Measurements from ENCODE around the gene CA5A.

The CA5A gene

DNA sequence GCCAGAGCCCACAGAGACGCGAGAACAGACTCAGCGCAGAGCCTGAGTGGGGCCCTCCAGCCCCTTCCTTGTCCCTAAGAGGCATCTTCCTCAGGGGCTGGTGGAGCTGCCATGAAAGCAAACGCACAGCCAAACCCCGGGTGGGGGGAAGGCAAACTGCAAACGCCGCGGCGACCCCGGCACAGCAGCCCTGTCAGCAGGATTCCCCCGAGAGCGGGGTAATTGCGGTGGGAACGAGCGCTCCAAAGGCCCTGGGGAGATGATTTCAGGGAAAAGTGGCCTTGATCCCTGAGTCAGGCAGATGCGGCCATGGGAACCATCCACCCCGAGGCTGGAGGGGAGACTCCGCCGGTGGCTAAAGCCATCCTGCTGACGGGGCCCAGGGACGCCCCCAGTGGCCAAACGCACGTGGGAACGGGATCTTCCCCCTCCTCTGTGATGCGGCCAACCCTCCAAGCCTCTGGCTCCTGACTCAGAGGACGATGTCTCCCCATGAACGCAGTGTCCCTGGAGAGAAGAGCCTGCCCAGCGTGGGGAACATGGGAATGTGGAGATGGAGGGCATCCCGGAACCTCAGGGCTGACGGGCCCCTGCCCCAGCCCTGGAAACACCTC, 92.1 kb downstream of the CA5A start:
- H3K36me3 Mint-ChIP-seq: no peaks in the 10 kb centered on the region

DNA sequence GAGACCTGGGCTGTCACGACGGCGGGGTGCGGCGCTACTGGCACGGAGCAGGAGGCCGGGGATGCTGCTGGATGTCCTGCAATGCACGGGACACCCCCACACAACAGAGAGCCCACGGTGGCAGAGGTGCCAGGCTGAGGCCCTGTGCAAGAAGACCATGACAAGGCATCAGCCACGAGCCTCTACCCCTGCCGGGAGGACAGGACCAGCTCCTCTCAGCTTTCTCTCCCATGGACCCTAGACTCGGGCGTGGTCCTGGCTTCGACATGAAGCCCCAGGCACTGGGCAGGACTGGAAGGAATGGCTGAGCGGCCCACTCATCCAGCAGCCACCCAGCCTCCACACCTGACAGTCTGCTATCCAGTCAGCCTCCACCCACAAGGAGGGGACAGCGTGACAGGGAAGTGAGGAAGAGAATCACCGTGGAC, 92.6 kb downstream of the CA5A start:
- Mint-ChIP-seq H3K4me3 (peak overlapping the region; percentile 23), H3K27me3 (no peaks in the 10 kb centered on the region), H3K4me1 (ENCODE audit: low read depth) (peaks cover 9% of the 10 kb centered on the region), H3K9me3 (ENCODE audit: low read depth) (no peaks in the 10 kb centered on the region), H3K27ac (no peak overlapping the region), H3K36me3 (no peaks in the 10 kb centered on the region)

More for the DNA sequence above, 92.1 kb downstream of the CA5A start:
- Mint-ChIP-seq H3K4me3 (peak overlapping the region; percentile 23), H3K27me3 (no peaks in the 10 kb centered on the region), H3K27ac (no peak overlapping the region), H3K9me3 (ENCODE audit: low read depth) (no peaks in the 10 kb centered on the region), H3K4me1 (ENCODE audit: low read depth) (peaks cover 9% of the 10 kb centered on the region)

DNA sequence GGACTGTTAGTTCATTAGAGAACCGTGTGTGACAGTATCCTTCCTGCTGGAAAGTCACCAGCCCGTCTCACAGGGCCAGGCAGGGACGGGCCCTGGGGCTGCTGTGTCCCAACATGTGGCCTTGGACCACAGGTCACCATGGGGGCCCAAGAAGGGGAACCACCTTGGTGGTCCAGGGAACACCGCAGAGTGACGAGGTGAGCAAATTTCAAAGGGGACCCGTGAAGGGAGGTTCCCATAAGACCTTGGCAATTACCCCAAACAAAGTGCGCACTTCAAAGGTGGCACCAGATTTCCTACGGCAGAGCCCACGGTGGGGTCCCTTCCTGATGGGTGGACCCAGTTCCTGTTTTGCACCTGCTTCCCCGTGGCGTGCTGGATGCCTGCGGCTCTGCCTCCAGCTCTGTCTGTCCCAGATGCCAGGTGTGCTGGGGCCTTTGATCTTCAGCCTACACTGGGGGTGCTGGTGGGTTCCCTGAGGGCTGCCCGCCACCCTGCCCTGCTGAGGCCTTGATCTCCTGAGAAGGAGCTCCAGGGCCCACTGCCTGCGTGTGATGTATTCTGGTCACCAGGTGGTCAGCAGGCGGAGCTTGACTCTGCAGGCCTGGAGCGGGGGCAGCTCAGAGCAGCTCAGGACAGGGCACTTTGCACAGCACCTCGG, 94.0 kb downstream of the CA5A start:
- Mint-ChIP-seq H3K27ac (no peak overlapping the region), H3K27me3 (no peaks in the 10 kb centered on the region), H3K36me3 (no peaks in the 10 kb centered on the region)

DNA sequence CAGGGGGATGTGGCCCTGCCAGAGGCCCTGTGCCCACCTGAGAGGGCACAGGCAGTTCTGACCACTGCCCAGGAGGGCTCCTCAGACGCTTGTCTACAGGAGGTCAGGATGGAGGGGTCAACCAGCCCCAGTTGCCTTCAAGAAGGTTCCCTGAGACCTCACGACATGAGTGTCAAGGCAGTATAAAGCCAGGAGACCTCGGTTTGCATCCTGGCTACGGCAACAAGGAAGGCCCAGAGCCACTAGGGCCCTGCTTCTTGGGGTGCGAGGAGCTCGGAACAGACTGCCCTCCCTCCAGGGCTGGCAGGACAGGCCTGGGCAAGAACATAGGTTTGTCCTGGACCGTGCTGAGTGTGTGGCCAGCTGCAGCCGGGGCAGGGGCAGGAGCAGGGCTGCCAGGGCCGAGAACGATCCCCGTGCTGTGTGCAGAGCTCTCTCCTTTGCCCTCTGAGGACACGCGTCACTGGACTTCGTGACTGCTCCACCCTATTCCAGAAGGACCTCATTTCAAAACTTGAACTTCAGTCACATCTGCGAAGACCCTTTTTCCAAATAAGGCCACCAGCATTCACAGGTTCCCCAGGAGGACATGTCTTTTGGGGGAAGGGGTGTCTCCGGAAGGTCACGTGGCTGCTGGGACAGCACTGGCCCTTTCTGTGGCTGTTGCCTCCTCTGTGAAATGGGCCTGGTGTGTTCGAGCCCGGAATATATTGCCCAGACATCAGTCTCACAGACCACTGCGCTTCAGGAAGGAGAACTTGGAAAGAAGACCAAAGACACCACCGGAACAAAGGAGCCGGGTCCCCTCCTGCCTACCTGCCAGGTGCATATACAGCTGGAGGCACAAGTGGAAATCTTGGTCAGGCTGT, 94.8 kb downstream of the CA5A start:
- Mint-ChIP-seq H3K9me3 (ENCODE audit: low read depth) (no peaks in the 10 kb centered on the region), H3K27ac (peak overlapping the region; percentile 34), H3K4me1 (ENCODE audit: low read depth) (peaks cover 9% of the 10 kb centered on the region), H3K36me3 (no peaks in the 10 kb centered on the region), H3K4me3 (no peak overlapping the region), H3K27me3 (no peaks in the 10 kb centered on the region)

More for the DNA sequence above, 94.0 kb downstream of the CA5A start:
- Mint-ChIP-seq H3K4me3 (no peak overlapping the region), H3K4me1 (ENCODE audit: low read depth) (peaks cover 9% of the 10 kb centered on the region), H3K9me3 (ENCODE audit: low read depth) (no peaks in the 10 kb centered on the region)

DNA sequence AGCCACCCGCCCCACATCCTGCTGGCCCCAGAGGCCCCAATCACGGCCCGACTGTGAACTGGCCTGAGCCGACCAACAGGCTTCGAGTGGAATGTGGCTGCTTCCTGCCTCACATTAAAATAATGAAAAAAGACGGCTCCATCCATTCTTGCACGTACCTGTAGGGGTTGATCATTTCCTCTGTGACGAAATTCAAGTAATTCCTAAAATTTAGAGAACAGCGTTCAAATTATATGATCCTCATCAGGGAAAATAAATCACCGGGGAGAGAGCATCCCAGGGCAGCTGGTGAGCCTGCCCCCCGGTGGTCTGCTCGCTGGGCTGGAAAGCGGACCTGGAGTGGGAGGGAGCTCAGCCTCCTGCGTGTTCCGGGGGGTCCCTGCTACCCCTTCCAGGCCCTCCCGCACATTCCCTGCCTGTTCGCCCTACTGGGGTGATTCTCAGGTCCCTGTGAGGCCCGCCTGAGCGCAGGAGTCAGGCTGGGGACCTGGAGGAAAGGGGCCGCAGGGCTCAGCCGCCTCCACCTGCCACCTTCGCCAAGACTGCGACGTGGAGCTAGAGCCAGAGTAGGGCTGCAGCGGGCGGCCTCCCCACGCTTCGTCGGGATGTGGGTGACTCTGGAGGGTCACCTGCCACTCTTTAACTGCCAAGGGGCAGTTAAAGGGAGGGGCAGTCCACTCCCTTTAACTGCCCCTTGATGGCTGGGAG, 95.9 kb downstream of the CA5A start:
- peaks cover 9% of the 10 kb centered on the region for H3K4me1 Mint-ChIP-seq (ENCODE audit: low read depth)
- no peaks in the 10 kb centered on the region for H3K9me3 Mint-ChIP-seq (ENCODE audit: low read depth)
- H3K4me3 Mint-ChIP-seq: no peak overlapping the region
- no peaks in the 10 kb centered on the region for H3K36me3 Mint-ChIP-seq
- no peaks in the 10 kb centered on the region for H3K27me3 Mint-ChIP-seq
- H3K27ac Mint-ChIP-seq: no peak overlapping the region

DNA sequence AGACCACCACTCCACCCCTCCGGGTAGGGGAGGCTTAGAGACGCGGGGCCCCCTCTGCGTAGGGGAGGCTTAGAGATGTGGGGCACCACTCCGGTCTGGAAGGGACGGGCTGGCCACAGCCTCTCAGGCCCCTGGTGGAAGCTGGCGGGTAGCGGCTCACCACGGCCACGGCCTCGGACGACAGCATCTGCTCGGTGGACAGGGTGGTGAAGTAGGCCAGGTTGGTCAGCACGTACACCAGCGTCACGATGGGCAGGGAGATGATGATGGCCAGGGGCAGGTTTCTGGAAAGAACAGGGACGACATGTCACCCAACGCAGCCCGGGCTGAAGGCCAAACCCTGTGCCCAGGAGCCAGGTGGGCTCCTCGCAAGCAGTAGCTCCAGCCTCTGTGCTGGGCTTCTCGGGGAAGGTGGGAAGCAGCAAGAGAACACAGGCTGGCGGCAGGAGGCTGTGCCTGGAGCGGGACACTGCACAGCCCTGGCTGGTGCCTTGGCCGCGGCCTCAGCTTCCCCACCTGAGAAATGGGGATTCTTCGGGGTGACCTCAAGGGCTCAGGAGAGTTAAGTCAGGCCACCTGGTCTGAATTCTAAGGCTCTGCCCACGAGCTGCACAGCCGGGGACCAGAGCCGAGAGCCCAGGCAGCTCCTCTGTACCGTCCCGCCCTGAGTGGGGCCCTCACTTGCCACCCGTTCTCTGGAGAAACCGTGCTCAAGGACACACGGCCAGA, 96.6 kb downstream of the CA5A start:
- Mint-ChIP-seq H3K36me3 (no peaks in the 10 kb centered on the region), H3K9me3 (ENCODE audit: low read depth) (no peaks in the 10 kb centered on the region), H3K27me3 (no peaks in the 10 kb centered on the region), H3K4me1 (ENCODE audit: low read depth) (peaks cover 7% of the 10 kb centered on the region), H3K27ac (no peak overlapping the region), H3K4me3 (no peak overlapping the region)

DNA sequence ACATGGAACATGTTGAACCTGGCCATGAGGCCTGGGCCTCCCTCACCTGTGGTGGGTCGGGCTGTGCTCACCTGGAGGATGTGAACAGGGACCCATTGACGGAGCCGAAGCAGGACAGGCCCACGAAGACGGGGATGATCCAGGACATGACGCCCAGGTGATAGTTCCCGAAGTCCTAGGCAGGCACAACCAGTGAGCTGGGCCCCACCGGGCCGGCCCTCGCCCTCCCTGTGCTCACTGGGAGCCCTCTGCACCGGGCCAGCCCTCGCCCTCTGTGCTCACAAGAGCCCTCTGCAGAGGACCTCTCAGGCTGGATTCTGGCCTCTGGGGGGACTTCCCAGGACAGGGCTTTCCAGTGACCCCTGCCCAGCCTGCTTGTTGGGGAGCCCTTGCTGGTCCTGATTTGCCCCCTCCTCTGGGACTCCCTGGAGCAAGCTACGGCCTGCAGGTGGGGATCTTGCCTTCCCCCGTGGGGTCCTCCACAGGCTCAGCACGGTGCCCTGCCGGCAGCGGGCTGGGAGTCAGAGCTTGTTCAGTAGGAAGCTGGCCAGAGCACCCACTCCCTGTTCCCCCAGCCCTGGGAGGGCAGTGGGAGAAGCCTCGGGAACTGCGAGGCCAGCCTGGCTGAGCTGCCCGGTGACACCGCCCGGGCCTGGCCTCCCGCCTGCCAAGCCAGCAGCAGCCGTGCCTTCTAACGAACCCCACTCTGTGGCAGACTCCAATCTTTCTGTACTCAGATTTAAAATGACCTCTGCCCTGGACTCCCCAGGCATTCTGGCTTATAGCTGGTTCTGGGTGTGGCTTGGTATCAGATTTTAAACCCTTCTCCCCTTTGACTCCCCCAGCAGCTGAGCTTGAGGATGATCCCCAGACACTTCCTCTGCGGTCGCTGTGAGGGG, 97.4 kb downstream of the CA5A start:
- H3K4me1 Mint-ChIP-seq (ENCODE audit: low read depth): peaks cover 4% of the 10 kb centered on the region
- no peak overlapping the region for H3K4me3 Mint-ChIP-seq
- no peak overlapping the region for H3K27ac Mint-ChIP-seq
- no peaks in the 10 kb centered on the region for H3K36me3 Mint-ChIP-seq
- no peaks in the 10 kb centered on the region for H3K9me3 Mint-ChIP-seq (ENCODE audit: low read depth)
- H3K27me3 Mint-ChIP-seq: no peaks in the 10 kb centered on the region
